ENCODE data around the gene PROSER1.

DNA sequence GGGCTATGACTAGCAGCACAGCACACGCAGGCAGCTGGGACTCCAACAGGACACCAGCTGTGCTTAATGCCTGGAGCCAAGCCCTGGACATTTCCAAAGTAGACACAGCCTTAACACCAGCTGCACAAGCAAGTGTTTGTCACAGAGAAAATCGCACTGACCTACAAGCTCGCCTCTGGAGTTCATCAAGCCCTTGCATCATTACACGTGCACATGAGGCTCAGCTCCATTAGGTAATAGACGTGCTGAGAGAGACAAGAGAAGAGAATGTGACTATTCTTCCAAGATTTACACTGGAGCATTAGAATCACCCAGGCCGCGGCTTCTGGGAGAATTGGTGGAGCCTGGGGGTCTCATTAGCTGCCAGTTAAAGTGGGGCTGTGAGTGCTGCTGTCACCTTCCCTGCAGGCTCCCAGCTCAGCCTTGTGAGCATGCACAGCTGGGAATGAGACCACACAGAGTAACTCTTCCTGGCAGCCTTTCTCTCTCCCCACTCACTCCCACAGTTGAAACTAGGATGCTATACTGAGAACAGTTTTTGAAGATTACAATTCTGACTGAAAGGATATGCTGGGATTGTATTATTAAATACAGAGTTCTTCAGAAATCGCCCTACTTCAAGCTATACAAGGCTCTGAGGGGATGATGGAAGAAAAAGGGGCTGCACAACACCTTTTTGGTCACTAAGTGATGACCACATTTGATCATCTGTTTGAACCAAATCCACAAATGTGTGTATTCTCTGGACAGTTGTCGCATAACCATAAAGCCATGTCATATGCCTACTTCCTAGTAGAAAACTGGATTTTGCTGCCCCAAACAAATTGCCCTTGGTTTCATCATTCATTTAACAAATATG lies 57.8 kb downstream of the PROSER1 start:
- TF ChIP-seq, protein P1, sequence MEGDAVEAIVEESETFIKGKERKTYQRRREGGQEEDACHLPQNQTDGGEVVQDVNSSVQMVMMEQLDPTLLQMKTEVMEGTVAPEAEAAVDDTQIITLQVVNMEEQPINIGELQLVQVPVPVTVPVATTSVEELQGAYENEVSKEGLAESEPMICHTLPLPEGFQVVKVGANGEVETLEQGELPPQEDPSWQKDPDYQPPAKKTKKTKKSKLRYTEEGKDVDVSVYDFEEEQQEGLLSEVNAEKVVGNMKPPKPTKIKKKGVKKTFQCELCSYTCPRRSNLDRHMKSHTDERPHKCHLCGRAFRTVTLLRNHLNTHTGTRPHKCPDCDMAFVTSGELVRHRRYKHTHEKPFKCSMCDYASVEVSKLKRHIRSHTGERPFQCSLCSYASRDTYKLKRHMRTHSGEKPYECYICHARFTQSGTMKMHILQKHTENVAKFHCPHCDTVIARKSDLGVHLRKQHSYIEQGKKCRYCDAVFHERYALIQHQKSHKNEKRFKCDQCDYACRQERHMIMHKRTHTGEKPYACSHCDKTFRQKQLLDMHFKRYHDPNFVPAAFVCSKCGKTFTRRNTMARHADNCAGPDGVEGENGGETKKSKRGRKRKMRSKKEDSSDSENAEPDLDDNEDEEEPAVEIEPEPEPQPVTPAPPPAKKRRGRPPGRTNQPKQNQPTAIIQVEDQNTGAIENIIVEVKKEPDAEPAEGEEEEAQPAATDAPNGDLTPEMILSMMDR (IDR thresholded peaks at IDR 0.05): no peak
- TF ChIP-seq POLR2A (IDR thresholded peaks at IDR 0.05) (no peak), EP300 (IDR thresholded peaks at IDR 0.05) (no peak), POLR2AphosphoS5 (IDR thresholded peaks at IDR 0.05) (no peak)
